PC-9 (cell line): ENCODE data around the gene IL17REL. TPM values are rescaled to one million over a fixed set of nuclear protein-coding genes. Genes with fewer than 3 reads are reported as not detected.

Experiments
- BruUV-seq: library from RNA; stranded (reverse); fragments of 400-500 nt; replicated peaks from 2 replicates; lab custom pipeline; 2021; lab: Mats Ljungman, UMichigan
- CTCF ChIA-PET: fragments of 300-600 bp; sonication (Branson Sonifier 250); formaldehyde crosslinking; loops from one replicate; lab custom pipeline; 2022; ENCODE audit warnings: antibody characterized with exemption; lab: Charles Lee
- POLR2A ChIA-PET: fragments of 300-600 bp; sonication (Branson Sonifier 250); formaldehyde crosslinking; loops from one replicate; lab custom pipeline; 2022; ENCODE audit warnings: antibody characterized with exemption; ENCODE audit not compliant: unreplicated experiment; lab: Charles Lee
- DNase-seq, 2 experiments: peaks; one replicate each; pipeline versions ENCODE4 v3.0.0 to v3.0.0-alpha.2; 2015 to 2022; ENCODE audit warnings: mixed read lengths in 1 of 2
- H2AFZ ChIP-seq: fragments of 200-600 bp; sonication (generic); 2 replicates; pipeline ENCODE4 v1.8.1; 2017; ENCODE audit warnings: antibody characterized with exemption
- H3F3A ChIP-seq: fragments of 200-600 bp; sonication (generic); 2 replicates; pipeline ENCODE4 v1.8.1; 2017; ENCODE audit warnings: antibody characterized with exemption, mild to moderate bottlenecking, low read depth; ENCODE audit not compliant: insufficient read depth
- H3K27ac ChIP-seq: fragments of 200-600 bp; sonication (generic); 2 replicates; pipeline ENCODE4 v1.6.1; 2016; ENCODE audit warnings: mixed run types
- H3K27me3 ChIP-seq: fragments of 200-600 bp; sonication (generic); 2 replicates; pipeline ENCODE4 v1.6.1; 2016; ENCODE audit warnings: low read depth, mixed run types; ENCODE audit not compliant: insufficient read depth
- H3K36me3 ChIP-seq: fragments of 200-600 bp; sonication (generic); 2 replicates; pipeline ENCODE4 v1.6.1; 2016; ENCODE audit warnings: low read depth, mixed run types
- H3K4me1 ChIP-seq: fragments of 200-600 bp; sonication (generic); replicated peaks from 2 replicates; pipeline ENCODE4 v1.6.1; 2016; ENCODE audit warnings: mixed run types; ENCODE audit not compliant: insufficient read depth
- H3K4me2 ChIP-seq: fragments of 200-600 bp; sonication (generic); 2 replicates; pipeline ENCODE4 v1.6.1; 2017; ENCODE audit warnings: mixed run types
- H3K4me3 ChIP-seq: fragments of 200-600 bp; sonication (generic); 2 replicates; pipeline ENCODE4 v1.6.1; 2016; ENCODE audit warnings: mixed run types
- H3K79me2 ChIP-seq: fragments of 200-600 bp; sonication (generic); 2 replicates; pipeline ENCODE4 v1.6.1; 2017; ENCODE audit warnings: low read depth, mixed run types
- H3K9me2 ChIP-seq: fragments of 200-600 bp; sonication (generic); 2 replicates; pipeline ENCODE4 v1.8.1; 2017; ENCODE audit warnings: mild to moderate bottlenecking; ENCODE audit not compliant: insufficient read depth
- H3K9me3 ChIP-seq: fragments of 200-600 bp; sonication (generic); 2 replicates; pipeline ENCODE4 v1.8.1; 2016; ENCODE audit warnings: low read depth; ENCODE audit not compliant: insufficient read depth
- H4K20me1 ChIP-seq: fragments of 200-600 bp; sonication (generic); 2 replicates; pipeline ENCODE4 v1.8.1; 2017; ENCODE audit not compliant: insufficient read depth
- CTCF ChIP-seq: fragments of 200-600 bp; sonication (generic); conservative IDR thresholded peaks from 2 replicates; pipeline ENCODE4 v1.6.1; 2017; ENCODE audit warnings: mixed run types, antibody characterized with exemption, mild to moderate bottlenecking, moderate library complexity
- EZH2 ChIP-seq: fragments of 200-600 bp; sonication (generic); IDR thresholded peaks from 2 replicates; pipeline ENCODE4 v1.8.0; 2017; ENCODE audit warnings: antibody characterized with exemption, low read depth
- intact Hi-C: fragments of 100-400 bp; cut with micrococcal nuclease; formaldehyde crosslinking; loops from one replicate; pipeline ENCODE4 v1.10.0; 2022; ENCODE audit not compliant: unreplicated experiment
- total RNA-seq: library from RNA; stranded (reverse); gene quantifications from 2 replicates; pipeline ENCODE4 v1.2.3, GENCODE V29; 2021

IL17REL gene
- total RNA-seq, 1 experiment from 2014 or later: not detected

- H3K4me2 ChIP-seq: no peak overlapping the region
- no peak overlapping the region for H3K4me3 ChIP-seq
- no peaks in the 10 kb centered on the region; the same call in 1 of the 2 replicates for H4K20me1 ChIP-seq
- peaks cover 10% of the 10 kb centered on the region; the same call in 1 of the 2 replicates for H3F3A ChIP-seq
- H3K4me1 ChIP-seq: no peaks in the 10 kb centered on the region; the same call in none of the 2 replicates
- H3K79me2 ChIP-seq: no peaks in the 10 kb centered on the region
- no peak overlapping the region for H3K27ac ChIP-seq
- ChIA-PET POLR2A (interaction anchor here (0.5 to 0.6 kb wide), 2 partner anchors 32 to 33 kb away, joined by 3 to 31 read pairs; no protein-coding TSS in a partner anchor), CTCF (interaction anchor here (0.6 kb wide), 1 partner anchor 35 kb away, joined by 3 read pairs; no protein-coding TSS in a partner anchor)
- peaks cover 8% of the 10 kb centered on the region; the same call in 1 of the 2 replicates for H3K9me3 ChIP-seq
- H3K36me3 ChIP-seq: no peaks in the 10 kb centered on the region
- intact Hi-C loops: no loop called here
- H3K27me3 ChIP-seq: peaks cover 24% of the 10 kb centered on the region
- H3K9me2 ChIP-seq: no peaks in the 10 kb centered on the region
- no TSS peak for BruUV-seq
- H2AFZ ChIP-seq: no peak overlapping the region
- DNase-seq: no peak
- TF ChIP-seq EZH2 (no peak), CTCF (no peak)
These were observed 17.0 kb downstream of the IL17REL start for GRCh38 chr22:49995361-49996118.

GRCh38 chr22:49995041-49995360, 17.6 kb downstream of the IL17REL start:
- intact Hi-C loops: no loop called here
- no peak overlapping the region for H3K4me2 ChIP-seq
- POLR2A ChIA-PET: no interaction called here
- TF ChIP-seq EZH2 (no peak), CTCF (no peak)
- peaks cover 26% of the 10 kb centered on the region for H3K27me3 ChIP-seq
- peaks cover 8% of the 10 kb centered on the region; the same call in 1 of the 2 replicates for H3K9me3 ChIP-seq
- no peaks in the 10 kb centered on the region; the same call in 1 of the 2 replicates for H4K20me1 ChIP-seq
- H3K27ac ChIP-seq: no peak overlapping the region
- no peaks in the 10 kb centered on the region; the same call in none of the 2 replicates for H3K4me1 ChIP-seq
- no peak overlapping the region for H3K4me3 ChIP-seq
- peaks cover 10% of the 10 kb centered on the region; the same call in 1 of the 2 replicates for H3F3A ChIP-seq
- no peaks in the 10 kb centered on the region for H3K36me3 ChIP-seq
- BruUV-seq: no TSS peak
- no peaks in the 10 kb centered on the region for H3K9me2 ChIP-seq
- H3K79me2 ChIP-seq: no peaks in the 10 kb centered on the region
- CTCF ChIA-PET: no interaction called here
- no peak for DNase-seq
- H2AFZ ChIP-seq: no peak overlapping the region

GRCh38 chr22:49994361-49995040, 18.1 kb downstream of the IL17REL start:
- Histone ChIP-seq H3K4me1 (no peaks in the 10 kb centered on the region; the same call in none of the 2 replicates), H3K27ac (no peak overlapping the region), H3K79me2 (no peaks in the 10 kb centered on the region), H3K4me3 (no peak overlapping the region), H2AFZ (no peak overlapping the region), H3K4me2 (no peak overlapping the region), H3K27me3 (peaks cover 27% of the 10 kb centered on the region), H3K9me3 (peaks cover 8% of the 10 kb centered on the region; the same call in 1 of the 2 replicates), H3K9me2 (no peaks in the 10 kb centered on the region), H4K20me1 (no peaks in the 10 kb centered on the region; the same call in 1 of the 2 replicates), H3F3A (peaks cover 10% of the 10 kb centered on the region; the same call in 1 of the 2 replicates), H3K36me3 (no peaks in the 10 kb centered on the region)
- TF ChIP-seq EZH2 (no peak), CTCF (no peak)
- CTCF ChIA-PET: no interaction called here
- POLR2A ChIA-PET: no interaction called here
- no TSS peak for BruUV-seq
- DNase-seq: no peak
- intact Hi-C loops: loop anchor here (5.0 kb wide), 2 partner anchors 38 to 227 kb away; no protein-coding TSS in a partner anchor
